Ureter (tissue), 1 donor: ENCODE measurements around the gene IRX2. TPM values are rescaled to one million over a fixed set of nuclear protein-coding genes. Genes with fewer than 3 reads are reported as not detected.

Experiments used
- DNase-seq: peaks from one replicate; pipeline ENCODE4 v3.0.0-alpha.2; 2020; ENCODE audit warnings: low spot score
- total RNA-seq: library from RNA; stranded (reverse); gene quantifications from one replicate; pipeline ENCODE4 v1.2.4, GENCODE V29; 2023
- donor health status: DM: yes; HTN: yes; CAD: no.

IRX2 gene
- total RNA-seq, 1 donor from 2014 or later: 3.3 TPM

- DNase-seq: no peak
These were observed 5.0 kb upstream of the IRX2 start for GRCh38 chr5:2756211-2757152.

GRCh38 chr5:2755681-2756171 lies 4.2 kb upstream of the IRX2 start:
- DNase-seq: no peak

- no peak for DNase-seq
These were observed 3.7 kb upstream of the IRX2 start for GRCh38 chr5:2755076-2755680.

GRCh38 chr5:2754581-2755075 lies 3.2 kb upstream of the IRX2 start:
- no peak for DNase-seq

GRCh38 chr5:2753452-2754420 lies 2.3 kb upstream of the IRX2 start:
- no peak for DNase-seq

GRCh38 chr5:2752821-2753439 lies 1.5 kb upstream of the IRX2 start:
- no peak for DNase-seq

DNA sequence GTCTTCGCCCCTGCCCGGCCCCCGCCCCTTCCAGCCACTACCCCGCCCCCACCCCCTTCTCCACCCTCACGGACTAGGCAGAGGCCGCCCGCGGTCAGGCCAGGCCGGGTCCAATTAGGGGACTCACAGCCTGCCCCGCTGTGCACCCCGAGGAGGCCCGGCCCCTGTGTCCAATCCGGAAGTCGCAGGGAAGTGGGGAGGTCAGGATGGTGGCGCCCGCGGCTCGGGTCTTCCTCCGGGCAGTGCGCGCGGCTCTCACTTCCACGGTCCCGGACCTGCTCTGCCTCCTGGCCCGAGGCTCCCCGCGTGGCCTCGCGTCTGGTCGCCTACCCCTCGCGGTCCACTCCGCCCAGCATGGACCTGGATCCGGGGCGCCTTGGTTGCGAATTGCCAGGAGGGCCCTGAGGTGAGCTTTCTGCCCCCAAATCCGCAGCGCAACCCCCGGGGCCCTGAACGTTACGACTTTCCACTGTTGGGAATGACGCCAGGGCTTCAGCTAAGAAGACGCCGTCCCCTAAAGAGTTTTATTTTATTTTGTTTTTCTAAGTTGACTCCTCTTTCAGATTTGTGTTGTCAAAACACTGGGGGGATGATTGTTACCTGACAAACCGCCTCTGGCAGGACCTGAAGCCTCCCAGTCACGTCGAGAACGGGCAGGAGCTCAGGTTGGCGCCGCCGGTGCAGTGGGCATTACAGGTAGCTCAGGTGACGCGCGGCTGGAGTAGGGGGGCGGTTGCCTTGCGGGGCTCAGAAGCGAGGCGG lies 763 bp upstream of the IRX2 start:
- no peak for DNase-seq

DNA sequence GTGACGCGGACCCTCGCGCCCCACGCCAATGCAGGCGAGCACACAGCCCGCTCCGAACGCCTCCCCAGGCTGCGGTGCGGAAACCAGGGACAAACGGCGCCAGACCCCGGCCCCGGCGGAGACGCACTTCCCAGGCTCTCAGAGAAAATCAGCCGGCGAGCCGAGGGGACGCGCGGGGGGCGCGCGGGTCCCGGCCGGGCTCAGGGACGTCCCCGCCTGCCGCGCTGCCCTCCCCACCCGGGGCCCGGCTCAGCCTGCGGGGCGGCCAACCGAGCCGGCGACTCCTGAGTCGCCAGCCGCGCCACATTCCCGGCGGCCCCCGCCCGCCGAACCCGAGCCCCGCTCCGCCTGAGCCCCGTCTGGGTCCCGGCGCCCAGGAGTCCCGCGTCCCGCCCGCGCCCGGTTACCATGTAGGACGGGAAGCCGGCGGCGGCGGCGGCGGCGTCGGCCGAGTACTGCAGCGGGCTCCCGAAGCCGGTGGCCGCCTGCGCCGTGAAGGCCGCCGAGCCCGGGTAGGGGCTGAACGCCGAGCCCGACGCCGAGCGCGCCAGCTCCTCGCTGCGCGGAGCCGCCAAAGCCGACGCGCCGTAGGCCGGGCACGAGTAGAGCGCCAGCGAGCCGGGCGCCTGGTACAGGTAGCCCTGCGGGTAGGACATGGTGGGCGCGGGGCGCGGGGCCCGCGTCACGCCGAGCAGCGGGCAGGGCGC lies 566 bp downstream of the IRX2 start:
- no peak for DNase-seq

GRCh38 chr5:2750026-2750757 lies 1.3 kb downstream of the IRX2 start:
- DNase-seq: no peak

- DNase-seq: no peak
These were observed 1.9 kb downstream of the IRX2 start for GRCh38 chr5:2749514-2750025.

- DNase-seq: no peak
These were observed 2.5 kb downstream of the IRX2 start for GRCh38 chr5:2748861-2749513.

DNA sequence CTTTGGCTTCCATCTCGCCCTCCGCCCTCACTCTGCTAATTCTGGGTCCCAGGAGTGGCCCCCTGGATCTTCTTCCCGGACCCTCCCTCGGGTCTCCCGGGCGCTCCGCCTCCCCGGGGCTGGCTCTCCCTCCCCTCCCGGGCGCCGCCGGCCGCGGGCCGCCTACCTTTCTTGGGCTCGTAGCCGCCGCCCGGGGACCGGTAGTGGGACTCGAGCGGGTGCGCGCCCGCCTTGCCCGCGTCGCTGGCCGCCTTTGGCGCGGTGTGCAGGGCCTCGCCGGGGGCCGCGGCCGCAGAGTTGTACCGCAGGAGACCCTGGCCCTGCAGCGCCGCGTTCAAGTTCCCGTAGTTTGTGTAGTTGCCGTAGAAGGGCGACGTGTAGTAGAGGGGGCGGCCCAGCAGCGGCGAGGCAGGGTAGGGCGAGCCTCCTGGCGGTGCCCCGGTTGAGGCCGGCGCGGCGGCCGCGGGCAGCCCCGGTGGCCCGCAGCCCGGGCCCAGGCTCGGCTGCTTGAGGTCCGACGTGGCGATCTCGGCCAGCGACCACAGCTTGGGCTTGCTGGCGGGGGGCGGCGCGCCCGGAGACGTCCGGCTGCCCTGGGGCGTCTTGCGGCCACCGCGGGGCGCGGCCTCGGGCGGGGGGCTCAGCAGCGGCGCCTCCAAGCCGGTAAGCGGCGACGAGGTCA lies 3.2 kb downstream of the IRX2 start:
- DNase-seq: no peak

DNA sequence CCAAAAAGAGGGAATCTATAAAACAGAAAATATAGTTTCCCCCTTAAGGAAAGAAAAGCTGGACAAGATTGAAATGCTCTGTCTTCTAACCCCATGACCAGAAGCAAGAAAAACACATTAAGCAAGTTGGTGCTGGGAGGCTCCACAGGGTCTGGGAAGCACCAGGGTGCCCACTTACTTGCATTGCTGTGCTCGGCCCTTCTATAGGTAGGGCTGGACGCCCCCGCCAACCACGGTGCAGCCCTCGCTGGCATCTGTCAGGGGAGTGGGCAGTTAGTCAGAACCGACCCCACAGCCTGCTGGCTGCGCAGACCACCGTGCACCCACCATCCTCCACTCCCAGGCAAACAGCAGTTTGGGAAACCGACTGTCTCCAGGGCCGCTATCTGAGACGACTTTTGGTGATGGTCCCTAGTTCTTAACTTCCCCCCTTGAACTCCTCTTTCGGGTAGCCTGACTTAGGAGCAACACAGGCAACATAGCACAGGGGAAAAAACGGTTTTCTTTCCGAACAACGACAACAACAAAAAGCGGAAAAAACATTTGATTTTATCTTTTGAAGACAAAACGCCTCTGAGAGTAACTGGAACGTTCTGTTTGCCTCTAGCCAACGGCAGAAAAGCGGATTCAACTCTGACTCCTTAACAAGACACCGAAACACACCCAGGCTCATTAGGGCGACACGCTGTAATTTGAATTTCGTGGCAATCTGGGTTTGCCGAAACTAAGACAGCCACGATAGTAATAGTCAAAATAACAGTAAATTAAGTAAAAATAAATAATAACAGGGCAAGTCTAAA lies 3.9 kb downstream of the IRX2 start:
- no peak for DNase-seq

DNA sequence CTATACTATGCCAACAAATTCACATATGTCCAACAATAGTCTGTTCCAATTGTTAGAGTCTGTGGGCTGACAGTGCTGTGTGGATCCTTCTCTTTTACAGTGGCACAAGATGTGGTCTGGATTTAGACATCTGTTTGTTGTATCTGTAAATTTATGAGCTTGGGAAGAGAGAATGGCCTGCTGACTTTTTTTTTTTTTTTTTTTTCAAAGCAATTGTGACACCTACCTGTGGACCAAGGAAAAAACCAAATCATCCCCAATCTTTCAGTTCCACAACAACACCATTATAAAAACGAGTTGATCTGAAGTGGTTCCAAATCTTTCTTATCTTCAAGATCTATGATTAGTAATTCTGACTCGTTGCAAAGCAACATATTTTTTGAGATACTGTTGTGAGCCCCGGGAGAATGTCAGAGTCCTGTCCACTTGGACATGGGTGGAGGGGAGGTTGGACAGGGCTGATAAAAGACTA lies 4.9 kb downstream of the IRX2 start:
- no peak for DNase-seq

DNA sequence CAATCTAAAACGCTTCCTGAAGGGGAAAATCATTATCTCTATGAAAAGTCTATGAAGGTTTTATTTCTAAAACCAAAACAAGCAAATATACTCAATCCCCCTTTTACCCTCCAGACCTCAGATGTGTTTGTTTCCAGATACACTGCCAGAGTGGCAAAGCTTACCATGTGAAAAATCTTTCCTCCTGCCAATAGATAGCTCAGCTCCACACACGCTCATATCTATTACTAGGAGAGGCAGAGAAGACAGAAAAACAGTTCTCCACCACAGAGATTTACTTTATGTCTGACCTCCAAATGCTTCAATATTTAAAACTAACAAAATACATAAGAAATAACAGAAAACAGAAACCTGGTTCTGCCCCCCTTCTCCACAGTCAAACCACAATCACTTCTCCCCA lies 7.0 kb downstream of the IRX2 start:
- no peak for DNase-seq

DNA sequence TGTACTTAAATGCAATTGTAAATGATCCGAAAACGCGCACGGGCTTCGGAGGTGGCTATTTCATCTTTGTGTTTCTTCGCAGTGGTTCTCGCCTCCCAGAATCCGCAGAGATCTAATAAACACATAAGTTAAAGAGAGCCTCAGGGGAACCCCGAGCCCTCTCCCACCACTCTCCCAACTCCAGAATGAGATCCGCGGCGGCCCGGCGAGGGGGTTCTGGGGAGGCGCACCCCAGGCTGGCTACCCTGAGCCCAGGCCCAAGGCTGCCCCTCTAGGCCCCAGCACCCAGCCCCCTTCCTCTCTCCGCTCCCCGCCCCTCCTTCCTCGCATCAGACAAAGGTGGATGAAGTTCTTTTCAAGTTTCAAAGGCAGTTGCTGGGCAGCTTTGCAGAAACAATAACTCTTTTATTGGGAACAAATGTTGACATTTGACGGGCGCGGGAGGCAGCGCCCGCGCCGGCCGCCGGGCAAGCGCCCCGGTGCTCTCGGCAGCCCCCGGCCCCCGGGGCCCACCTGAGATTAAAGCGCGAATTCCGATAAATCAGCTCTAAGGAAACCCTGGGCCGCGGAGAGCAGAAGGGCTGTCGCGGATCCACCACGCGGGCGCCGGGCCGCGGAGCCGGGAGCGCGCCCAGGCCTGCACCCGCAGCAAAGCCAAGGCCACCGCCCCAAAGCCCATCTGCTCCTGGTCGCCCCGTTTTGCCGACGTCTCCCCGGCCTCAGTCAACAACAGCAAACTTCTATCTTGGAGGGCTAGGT lies 8.4 kb downstream of the IRX2 start:
- no peak for DNase-seq
